Motor neuron (in vitro differentiated cells): ENCODE data around the gene WDR3. TPM values are rescaled to one million over a fixed set of nuclear protein-coding genes. Genes with fewer than 3 reads are reported as not detected.

Experiments used
- ATAC-seq, 8 experiments: fragments of 200-7000 bp; cut with Tn5 transposase; replicated peaks in 6 of 8; 2 replicates each; pipeline ENCODE4 v1.8.0; 2021; ENCODE audit warnings: mild to moderate bottlenecking in 8 of 8, moderate library complexity in 8 of 8
- H3K27ac ChIP-seq, 2 donors: fragments of 250-450 bp; sonication (Bioruptor Pico); 2 replicates each; pipeline ENCODE4 v1.9.0; 2021; ENCODE audit warnings: antibody characterized with exemption in 2 of 2, mild to moderate bottlenecking in 2 of 2, moderate library complexity in 1 of 2
- H3K4me1 ChIP-seq, 2 donors: fragments of 250-450 bp; sonication (Bioruptor Pico); replicated peaks in 1 of 2; 2 replicates each; pipeline ENCODE4 v1.6.1; 2021; ENCODE audit warnings: antibody characterized with exemption in 2 of 2, mild to moderate bottlenecking in 2 of 2, moderate library complexity in 1 of 2
- H3K4me3 ChIP-seq, 5 donors: fragments of 250-450 bp; sonication (Bioruptor Pico); 2 replicates each; pipeline ENCODE4 v1.9.0; 2021; ENCODE audit warnings: antibody characterized with exemption in 5 of 5, mild to moderate bottlenecking in 5 of 5, moderate library complexity in 4 of 5
- WGBS, 10 experiments: fragments of 450-650 bp; shearing (Covaris generic); methylation state at CpG; one replicate each; pipeline ENCODE4 v1.0.0; 2022; 5-methylcytosine and 5-hydroxymethylcytosine counted together
- in situ Hi-C, 9 experiments: fragments of 400-800 bp; cut with MboI; loops; one replicate each; pipeline ENCODE4 v1.15.0; 2021; ENCODE audit warnings: low sequenced_read_pairs in 9 of 9, low pct_unique_long_range_greater_than_20kb in 2 of 9; ENCODE audit not compliant: unreplicated experiment in 9 of 9
- total RNA-seq, 8 experiments: library from RNA; unstranded; fragments of 300-600 nt; gene quantifications; 2 replicates each; pipeline versions ENCODE4 v1.2.3 to v1.2.4, GENCODE V29; 2022

Gene WDR3
- total RNA-seq, 8 experiments from 2014 or later: 14.6 to 53.8 (median 29.8) TPM

- no peak for ATAC-seq
- in situ Hi-C loops: no loop called here
- Histone ChIP-seq H3K4me3 (no peak overlapping the region), H3K27ac (no peak overlapping the region), H3K4me1 (no peaks in the 10 kb centered on the region)
- 52 to 96% (median 88%) methylated on average over 2 to 6 of the region's 6 CpGs; no CpG with 5 or more reads in 1 of the 10 experiments for WGBS, 10 experiments
These were observed 83.8 kb downstream of the WDR3 start for GRCh38 chr1:118013336-118013735.

- H3K4me1 ChIP-seq: no peaks in the 10 kb centered on the region
- no peak overlapping the region for H3K27ac ChIP-seq
- H3K4me3 ChIP-seq: no peak overlapping the region
- no peak for ATAC-seq
- in situ Hi-C loops: no loop called here
These were observed 84.4 kb downstream of the WDR3 start for GRCh38 chr1:118013938-118014337.

Other genes starting within 250 kb of the WDR3 start
- gene GDAP2, start 118 bp upstream of the WDR3 start, total RNA-seq: 10 to 100 TPM; 21.2 to 38.1 (median 26.4) TPM